Activated naive CD4-positive, alpha-beta T cell (primary cell): ENCODE data around the gene CMYA5.

Experiments used
- DNase-seq, 4 experiments: peaks; one replicate each; lab custom pipeline; 2025; lab: John Stamatoyannopoulos, UW

Gene CMYA5

GRCh38 chr5:79793722-79794121, 104.1 kb downstream of the CMYA5 start:
- DNase-seq: no peak

DNA sequence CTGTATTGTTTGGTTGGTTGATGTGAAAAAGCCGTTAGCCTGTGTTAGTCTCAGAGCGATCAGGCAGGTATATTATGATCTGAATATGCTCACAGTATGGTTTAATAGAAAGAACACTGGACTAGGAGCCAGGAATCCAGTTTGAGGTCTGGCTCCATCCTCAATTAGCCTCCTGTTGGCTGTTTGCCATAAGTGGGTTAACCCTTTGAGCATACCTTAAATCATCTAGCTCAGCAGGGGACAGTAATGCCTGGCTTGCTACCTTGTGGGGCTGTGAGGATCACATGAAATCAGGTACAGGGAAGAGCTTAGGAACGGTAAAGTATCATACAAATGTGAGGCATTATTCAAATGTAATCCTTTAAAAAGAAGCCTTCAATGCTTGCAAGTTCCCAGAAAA, 104.7 kb downstream of the CMYA5 start:
- no peak for DNase-seq

DNA sequence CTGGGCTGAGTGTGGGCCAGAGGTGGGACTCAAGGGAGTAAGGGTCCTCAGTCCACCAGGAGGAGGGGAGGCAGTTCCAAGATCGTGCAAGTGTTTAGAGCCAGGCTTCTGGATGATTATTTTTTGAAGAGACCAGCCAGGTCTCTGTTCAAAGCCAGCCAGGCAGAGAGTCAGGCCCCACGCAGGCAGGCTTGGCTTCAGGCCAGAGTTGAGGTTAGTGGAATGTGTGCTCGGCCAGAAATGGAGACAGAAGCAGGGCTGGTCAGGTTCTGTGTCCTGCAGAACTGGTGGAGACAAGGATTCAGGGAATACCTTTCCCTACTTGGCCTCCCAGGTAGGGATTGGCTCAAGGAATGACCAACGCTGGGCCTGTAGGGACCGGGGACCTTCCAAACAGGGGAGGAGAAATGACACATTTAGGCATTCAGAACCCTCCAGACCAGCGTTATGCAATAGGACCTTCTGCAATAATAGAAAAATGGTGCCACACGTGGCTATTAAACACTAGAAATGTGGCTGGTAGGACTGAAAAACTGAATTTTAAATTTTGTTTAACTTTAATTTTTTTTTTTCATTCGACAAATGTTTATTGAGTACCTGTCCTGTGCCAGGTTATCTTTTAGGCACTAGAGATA, 106.2 kb downstream of the CMYA5 start:
- DNase-seq: no peak

DNA sequence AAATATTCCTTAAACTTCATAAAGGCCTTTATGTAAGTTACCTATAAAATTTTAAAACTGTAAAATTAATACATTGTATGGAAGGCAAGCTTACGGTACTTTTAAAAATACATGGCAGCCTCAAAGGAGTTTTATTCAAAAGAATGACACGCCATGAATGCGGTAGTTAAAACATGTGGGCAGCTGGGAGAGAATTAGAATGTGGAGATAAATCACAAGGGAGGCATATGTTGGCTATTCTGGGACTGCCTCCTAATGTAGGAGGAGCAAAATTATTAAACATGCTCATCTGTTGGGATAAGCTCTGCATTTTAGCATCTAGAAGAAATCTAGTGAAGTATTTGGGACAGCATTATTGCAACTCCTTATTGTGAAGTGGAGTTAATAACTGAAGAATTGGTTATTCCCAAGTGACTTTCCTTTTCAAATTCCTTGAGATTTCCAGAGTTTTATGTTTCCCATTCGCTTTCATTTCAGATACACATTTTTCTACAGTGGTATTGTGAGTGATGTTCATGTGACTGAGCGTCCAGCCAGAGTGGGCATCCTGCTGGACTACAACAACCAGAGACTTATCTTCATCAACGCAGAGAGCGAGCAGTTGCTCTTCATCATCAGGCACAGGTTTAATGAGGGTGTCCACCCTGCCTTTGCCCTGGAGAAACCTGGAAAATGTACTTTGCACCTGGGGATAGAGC, 109.4 kb downstream of the CMYA5 start:
- no peak for DNase-seq

- DNase-seq: no peak
Measured at GRCh38 chr5:79800979-79801827, 111.6 kb downstream of the CMYA5 start.

- no peak for DNase-seq
Measured at GRCh38 chr5:79802406-79802805, 112.8 kb downstream of the CMYA5 start.

DNA sequence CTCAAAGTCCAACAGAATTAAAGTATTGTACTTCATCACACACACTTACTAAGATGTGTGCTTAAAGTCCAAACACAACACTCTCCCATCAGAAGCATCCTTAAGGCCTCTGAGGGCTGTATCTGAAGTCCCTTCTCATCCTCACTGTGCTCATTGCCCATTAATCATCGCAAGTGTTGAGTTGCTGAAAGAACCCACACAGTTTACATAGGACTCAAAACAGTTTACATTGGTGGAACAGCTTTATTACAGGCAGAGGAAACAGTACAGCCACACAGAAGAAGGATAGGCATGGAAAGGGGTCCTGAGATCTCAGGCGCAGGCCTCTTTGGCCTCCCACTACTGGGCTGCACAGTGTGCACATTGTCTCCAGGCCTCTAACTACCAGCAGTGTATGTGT, 113.4 kb downstream of the CMYA5 start:
- no peak for DNase-seq

DNA sequence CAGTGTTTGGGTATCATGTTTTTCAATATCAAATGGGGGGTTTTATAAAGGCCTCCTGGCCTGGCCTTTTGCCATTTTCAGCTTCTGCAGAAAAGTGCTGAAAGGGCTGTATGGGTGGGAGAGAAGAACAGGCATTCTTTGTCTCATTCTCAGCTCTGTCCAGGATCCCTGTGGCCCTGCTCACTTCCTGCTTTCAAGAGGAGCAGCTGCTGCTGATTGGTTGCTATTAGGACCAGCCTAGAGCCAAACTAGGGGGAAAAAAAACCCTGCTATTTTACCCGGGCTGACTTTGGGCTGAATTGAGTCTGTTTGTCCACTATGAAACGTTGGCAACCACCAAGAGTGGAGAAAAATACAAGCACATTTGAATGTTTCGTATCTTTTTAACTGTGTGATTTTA, 117.1 kb downstream of the CMYA5 start:
- no peak for DNase-seq

- no peak for DNase-seq
Measured at GRCh38 chr5:79809743-79810142, 120.1 kb downstream of the CMYA5 start.

- no peak for DNase-seq
Measured at GRCh38 chr5:79811081-79811480, 121.4 kb downstream of the CMYA5 start.

DNA sequence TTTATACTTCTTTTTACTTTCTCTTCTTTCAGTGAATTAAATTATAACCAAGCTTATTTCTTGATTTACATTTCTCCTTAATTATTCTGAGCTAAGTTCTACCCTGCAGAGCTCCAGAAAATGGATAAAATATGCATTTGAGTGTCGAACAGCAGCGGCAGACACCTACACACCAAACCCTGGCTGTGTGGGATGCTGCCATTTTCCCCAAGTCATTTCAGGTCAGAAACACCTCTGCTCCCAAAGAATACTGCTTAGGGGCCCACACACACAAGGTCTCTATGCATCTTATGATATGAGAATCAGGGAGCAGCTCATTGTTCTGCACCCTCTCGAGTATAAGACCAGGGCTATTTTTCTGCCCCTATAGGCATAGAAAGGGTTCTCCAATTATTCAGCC, 122.3 kb downstream of the CMYA5 start:
- DNase-seq: no peak

GRCh38 chr5:79814699-79815098, 125.1 kb downstream of the CMYA5 start:
- no peak for DNase-seq

- DNase-seq: no peak
Measured at GRCh38 chr5:79816014-79816413, 126.4 kb downstream of the CMYA5 start.

DNA sequence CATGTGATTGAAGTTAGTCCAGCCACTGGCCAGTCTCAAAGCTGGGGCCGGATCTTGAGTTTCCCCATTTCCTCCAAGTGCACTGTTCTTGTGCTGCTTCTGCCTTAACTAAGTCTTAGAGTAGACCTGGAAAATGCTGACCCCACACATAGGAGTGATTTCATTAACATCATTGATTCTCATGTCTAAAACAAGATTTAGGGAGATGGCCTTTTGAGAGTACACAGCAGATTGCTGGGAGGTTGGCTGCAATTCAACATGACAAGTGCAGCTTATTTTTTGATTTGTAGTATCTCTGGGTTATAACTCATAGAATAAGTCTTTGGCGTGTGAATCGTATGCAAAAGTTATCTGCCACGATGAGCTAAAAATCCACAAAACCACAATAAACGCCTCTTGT, 131.0 kb downstream of the CMYA5 start:
- no peak for DNase-seq

DNA sequence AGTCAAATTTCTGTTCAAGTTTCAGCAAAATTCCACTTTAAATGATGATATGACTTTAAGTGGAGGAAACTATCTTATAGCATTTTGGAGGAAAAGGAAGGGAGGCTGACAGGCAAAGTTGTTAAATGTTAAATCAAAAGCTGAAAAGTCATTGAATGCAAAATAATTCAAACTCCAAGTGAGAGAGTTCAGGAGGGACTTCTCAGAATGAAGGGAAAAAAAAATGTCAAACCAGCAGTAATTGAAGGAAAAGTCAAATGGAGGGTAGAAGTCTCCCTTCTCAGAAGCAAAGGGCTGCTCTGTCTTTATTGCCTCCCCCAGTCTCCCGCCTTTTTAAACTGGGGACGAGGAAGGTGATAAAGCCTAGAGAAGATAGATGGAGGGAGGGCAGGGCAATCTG, 134.8 kb downstream of the CMYA5 start:
- no peak for DNase-seq

DNA sequence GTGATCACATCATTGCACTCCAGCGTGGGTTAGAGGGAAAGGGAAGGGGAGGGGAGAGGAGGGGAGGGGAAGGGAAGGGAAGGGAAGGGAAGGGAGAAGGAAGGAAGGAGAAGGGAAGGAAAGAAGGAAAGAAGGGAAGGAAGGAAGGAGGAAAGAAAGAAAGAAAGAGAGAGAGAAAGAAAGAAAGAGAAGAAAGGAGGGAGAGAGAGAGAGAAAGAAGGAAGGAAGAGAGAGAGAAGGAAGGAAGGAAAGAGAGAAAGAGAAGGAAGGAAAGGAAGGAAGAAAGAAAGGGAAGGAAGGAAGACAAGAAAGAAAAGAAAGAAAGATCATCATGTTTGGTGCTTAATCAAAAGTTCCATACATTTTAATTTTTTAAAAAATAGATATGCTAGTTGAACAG, 136.2 kb downstream of the CMYA5 start:
- no peak for DNase-seq

DNA sequence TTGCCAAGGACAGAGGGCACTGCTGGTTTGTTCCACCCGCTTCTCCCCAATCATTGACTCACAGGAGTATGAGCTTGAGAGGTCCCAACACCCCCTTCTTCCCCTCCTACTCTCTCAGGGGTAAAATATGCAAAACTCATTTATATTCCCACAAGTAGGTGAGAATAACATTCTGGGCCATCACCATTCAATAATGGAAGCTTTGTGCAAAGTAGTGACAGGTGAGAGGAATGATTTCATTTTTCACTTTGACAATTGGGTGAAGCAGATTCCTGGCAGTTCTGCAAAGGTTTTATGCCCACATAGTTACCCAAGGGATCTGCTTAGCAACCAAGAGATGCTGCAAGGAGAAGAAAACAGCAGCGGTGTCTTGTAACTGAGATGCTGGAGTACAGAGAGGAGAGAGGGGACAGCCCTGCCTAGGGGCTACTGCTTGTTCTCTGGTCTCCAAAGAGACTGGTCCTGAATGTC, 137.6 kb downstream of the CMYA5 start:
- no peak for DNase-seq

DNA sequence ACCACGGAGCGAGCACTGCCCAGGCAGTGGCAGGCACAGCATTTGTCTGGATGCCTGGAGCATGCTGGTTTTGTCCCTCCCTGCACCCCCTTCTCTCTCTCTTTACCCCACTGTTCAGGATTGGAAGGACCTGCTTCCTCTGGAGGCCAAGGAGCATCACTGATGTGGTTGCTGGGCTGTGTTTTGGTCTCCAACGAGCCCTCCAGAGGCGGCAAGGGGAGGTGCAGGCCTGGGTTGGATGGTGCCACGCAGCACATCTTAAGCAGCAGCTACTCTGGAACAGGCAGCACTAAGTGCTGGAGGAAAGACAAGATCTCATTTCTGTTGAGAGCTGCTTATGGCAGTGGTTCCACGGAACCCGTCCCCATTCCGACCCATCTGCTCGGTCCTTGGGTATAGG, 139.6 kb downstream of the CMYA5 start:
- no peak for DNase-seq

DNA sequence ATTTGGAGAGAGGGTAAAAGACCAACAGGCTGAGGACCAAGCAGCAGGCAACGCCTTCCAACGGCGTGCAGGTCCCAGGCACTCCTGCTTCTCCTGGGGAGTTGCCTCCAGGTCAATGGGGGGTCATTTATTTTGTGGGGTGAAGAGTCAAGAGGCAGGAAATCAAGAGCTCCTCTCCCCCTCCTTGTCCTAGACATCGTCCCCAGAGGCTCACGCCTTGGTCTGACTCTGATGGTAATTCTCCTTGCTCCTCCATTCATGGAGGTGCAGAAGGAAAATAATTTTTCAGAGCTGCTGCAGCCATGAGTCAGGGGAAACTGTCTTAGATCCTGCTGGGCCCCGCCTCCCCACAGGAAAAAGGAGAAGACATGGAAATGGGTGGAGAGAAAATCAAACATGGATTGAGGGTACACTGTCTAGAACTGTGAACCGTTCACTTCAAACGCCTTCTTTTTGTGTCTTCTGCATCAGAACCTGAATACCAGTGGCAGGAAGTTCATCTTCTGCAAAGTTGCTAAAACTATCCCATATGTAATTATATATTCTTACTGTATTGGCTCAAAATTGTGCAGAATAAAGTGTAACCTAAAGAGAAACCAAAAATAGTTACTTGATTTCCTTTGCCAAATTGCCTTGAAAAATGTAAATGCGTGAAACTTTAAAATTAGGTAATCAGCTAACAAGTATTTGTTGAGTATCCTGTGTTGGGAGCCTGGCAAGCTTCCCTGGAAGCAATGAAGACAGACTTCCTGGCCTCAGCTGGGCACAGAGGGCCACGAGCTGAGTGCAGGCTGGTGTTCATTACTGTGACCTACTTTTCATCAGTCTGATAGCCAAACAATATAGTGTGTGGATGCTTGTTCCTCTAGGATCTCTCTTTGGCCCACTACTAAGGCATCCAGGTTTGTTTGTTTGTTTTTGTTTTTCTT, 142.0 kb downstream of the CMYA5 start:
- no peak for DNase-seq

DNA sequence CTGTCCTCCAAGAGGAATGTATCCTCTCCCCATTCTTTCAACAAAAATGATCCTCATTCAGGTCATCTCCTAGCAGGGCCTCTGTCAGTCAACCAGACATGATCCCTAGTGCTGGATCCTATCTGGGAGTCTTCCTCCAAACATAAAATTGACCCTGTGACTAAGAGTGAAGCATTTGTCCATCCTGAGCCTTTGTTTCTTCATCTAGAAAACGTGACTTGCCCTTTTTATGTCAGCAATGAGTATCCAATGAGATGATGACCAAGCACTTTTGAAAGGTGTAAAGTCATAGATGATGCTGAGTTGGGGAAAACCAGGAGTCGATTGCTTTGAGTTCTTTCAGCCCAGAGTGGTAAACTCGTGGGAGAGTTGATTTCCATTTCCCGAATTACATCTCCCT, 143.3 kb downstream of the CMYA5 start:
- no peak for DNase-seq

DNA sequence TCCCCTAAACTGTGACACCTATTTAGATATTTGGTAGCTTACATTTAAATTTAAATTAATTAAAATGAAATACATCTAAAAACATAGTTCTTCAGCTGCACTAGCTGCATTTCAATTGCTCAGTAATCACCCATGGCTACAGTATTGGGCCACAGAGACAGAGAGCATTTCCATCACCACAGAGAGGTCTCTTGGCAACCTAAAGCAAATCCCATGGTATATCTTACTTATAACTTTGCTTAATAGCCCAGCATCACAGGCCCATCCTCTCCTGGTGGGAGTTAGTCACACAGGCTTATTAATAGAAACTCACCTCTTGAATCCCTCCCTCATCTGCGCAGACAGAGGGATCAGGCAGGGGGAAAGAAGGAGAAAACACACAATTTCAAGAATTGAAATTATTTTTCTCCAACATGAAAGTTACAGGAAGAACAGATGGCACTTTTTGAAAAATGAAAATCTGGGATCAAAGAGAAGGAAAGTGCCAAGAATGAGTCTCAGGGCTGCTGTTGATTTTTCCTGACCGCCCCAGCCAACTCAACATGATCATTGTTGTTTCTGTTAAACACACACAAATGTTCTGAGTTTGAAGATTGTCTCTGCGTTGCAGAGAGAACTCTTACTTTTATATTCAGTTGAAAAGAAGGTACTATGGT, 144.6 kb downstream of the CMYA5 start:
- DNase-seq: no peak
